ENCODE data around the gene PSENEN.
"Not testable (repeated sequence)": the region's sequence is repeated elsewhere in the genome, so short reads cannot be mapped to it uniquely, and the experiment has no call there.

PSENEN gene

DNA sequence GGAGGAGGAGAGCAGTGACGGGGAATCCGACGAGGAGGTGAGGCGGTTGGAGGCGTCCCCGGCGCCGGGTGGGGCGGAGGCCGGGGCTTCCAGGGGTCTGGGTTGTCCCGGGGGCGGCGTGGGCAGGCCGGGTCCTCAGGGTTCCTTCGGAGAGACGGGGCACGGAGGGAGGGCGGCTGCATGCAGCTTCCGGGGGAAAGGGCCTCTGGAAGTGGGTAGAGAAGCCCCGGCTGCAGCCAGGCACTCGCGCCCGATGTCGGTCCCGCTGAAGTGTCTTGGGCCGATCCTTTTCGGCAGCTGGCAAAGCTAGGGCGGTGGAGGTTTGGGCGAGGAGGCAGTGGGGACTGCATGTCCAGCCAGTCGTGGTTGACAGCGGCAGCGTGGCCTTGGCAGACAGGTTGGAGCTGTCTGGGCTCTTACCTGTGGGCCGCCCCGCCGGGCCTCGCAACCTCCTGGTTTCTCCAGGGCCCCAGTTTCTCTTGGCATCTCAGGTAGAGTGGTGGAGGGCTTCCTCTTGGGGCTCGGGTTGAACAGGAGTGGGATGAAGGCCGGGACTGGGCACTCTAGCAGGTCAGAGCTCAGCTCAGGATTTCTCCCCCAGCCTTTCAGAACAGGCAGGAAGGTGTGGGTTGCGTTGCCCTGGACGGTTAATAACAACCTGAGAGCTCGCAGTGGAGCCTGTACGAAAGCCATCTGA lies 27.0 kb upstream of the PSENEN start:
- peak; percentile 59 for DNase-seq (ENCODE audit: low read depth)

DNA sequence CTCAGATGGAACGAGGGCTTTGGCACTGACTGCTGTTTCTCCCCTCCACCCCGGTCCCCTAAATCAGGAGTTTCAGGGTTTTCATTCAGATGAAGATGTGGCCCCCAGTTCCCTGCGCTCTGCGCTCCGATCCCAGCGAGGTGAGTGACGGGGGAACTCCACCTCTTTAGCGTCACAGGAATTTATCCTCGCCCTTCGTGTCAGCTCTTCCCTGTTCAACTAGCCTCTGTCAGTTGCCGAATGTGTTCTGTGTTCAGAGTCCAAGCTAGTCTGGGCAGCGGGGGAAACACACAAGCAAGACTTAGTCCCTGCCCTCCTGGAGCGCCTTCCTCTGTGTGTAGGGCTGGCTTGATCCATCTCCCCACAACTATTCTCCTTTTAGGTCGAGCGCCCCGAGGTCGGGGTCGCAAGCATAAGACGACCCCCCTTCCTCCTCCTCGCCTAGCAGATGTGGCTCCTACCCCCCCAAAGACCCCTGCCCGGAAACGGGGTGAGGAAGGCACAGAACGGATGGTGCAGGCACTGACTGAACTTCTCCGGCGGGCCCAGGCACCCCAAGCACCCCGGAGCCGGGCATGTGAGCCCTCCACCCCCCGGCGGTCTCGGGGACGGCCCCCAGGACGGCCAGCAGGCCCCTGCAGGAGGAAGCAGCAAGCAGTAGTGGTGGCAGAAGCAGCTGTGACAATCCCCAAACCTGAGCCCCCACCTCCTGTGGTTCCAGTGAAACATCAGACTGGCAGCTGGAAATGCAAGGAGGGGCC lies 25.9 kb upstream of the PSENEN start:
- no peak for DNase-seq (ENCODE audit: low read depth)

GRCh38 chr19:35720163-35720524 lies 25.3 kb upstream of the PSENEN start:
- no peak for DNase-seq (ENCODE audit: low read depth)

GRCh38 chr19:35720648-35721047 lies 24.8 kb upstream of the PSENEN start:
- DNase-seq (ENCODE audit: low read depth): no peak

- DNase-seq (ENCODE audit: low read depth): no peak
These were observed 24.1 kb upstream of the PSENEN start for GRCh38 chr19:35721374-35721773.

DNA sequence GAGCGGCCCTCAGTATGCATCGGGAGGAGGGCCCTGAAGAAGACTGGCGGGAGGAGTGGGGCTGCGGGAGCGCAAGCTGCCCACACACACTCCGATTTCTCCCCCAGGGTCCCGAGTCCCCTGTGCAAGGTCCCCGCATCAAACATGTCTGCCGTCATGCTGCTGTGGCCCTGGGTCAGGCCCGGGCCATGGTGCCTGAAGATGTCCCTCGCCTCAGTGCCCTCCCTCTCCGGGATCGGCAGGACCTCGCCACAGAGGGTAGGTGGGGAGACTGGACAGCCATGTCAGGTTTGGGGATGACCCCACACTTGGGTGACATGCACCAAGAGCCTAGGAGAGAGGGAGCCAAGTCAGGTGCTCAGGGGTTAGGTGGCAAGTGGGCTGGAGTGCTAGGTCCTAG lies 23.0 kb upstream of the PSENEN start:
- no peak for DNase-seq (ENCODE audit: low read depth)

DNA sequence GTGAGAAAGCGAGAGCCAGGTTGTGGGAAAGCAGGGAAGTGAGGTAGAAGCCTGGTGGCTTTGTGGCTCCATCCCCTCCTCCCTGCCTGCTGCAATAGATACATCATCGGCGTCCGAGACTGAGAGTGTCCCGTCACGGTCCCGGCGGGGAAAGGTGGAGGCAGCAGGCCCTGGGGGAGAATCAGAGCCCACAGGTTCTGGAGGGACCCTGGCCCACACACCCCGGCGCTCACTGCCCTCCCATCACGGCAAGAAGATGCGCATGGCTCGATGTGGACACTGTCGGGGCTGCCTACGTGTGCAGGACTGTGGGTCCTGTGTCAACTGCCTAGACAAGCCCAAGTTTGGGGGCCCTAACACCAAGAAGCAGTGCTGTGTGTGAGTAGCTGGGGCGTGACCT lies 22.6 kb upstream of the PSENEN start:
- DNase-seq (ENCODE audit: low read depth): no peak

DNA sequence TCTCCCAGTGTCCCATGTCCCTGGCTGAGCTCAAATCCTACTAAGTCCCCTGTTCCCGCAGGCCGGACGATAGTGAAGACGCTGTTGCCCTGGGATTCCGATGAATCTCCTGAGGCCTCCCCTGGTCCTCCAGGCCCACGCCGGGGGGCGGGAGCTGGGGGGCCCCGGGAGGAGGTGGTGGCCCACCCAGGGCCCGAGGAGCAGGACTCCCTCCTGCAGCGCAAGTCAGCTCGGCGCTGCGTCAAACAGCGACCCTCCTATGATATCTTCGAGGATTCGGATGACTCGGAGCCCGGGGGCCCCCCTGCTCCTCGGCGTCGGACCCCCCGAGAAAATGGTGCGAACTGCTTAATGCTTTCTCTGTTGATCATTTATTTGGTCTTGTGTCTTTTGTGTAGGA lies 21.8 kb upstream of the PSENEN start:
- DNase-seq (ENCODE audit: low read depth): no peak

GRCh38 chr19:35724132-35724531 lies 21.3 kb upstream of the PSENEN start:
- not testable (repeated sequence) for DNase-seq (ENCODE audit: low read depth)

GRCh38 chr19:35724560-35724959 lies 20.9 kb upstream of the PSENEN start:
- no peak for DNase-seq (ENCODE audit: low read depth)

DNA sequence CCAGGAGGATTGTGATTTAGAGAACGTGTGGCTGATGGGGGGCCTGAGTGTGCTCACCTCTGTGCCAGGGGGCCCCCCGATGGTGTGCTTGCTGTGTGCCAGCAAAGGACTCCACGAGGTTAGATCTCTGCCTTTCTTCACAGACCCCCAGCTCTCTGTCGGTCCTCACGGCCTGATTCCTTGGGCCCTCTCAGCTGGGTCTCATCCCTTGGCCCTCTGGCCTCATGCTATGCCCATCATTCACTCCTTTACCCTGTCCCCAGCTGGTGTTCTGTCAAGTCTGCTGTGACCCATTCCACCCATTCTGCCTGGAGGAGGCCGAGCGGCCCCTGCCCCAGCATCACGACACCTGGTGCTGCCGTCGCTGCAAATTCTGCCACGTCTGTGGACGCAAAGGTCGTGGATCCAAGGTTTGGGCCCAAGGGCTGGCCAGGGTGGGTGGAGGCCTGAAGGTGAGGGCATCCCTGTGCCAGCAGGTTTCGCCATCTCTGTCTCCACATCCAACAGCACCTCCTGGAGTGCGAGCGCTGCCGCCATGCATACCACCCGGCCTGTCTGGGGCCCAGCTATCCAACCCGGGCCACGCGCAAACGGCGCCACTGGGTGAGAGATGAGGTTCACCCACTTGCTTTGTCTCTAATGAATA lies 20.1 kb upstream of the PSENEN start:
- DNase-seq (ENCODE audit: low read depth): no peak

DNA sequence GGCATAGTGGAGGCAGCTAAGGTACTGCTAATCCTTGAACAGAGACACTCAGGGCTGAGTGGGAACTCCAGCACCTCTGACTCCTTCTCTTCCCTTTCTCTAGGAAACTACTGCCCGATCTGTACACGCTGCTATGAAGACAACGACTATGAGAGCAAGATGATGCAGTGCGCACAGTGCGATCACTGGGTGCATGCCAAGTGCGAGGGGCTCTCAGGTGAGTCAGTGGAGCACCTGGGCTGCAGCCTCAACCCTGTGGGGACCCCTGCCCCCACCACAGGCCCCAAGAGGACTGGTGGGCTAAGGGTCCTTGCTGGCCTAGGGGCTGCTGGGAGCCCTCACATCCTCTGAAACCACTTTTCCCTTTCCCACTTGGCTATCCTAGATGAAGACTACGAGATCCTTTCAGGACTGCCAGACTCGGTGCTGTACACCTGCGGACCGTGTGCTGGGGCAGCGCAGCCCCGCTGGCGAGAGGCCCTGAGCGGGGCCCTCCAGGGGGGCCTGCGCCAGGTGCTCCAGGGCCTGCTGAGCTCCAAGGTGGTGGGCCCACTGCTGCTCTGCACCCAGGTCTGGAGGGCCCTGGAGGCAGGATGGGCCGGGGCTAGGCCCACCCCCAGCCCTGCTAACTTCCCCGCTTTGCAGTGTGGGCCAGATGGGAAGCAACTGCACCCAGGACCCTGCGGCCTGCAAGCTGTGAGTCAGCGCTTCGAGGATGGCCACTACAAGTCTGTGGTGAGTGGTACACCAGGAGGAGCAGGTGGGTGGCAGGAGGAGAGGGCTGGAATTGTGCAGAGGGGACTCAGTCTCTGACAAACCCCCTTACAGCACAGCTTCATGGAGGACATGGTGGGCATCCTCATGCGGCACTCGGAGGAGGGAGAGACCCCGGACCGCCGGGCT lies 18.1 kb upstream of the PSENEN start:
- DNase-seq (ENCODE audit: low read depth): no peak

GRCh38 chr19:35727956-35728706 lies 17.3 kb upstream of the PSENEN start:
- no peak for DNase-seq (ENCODE audit: low read depth)

DNA sequence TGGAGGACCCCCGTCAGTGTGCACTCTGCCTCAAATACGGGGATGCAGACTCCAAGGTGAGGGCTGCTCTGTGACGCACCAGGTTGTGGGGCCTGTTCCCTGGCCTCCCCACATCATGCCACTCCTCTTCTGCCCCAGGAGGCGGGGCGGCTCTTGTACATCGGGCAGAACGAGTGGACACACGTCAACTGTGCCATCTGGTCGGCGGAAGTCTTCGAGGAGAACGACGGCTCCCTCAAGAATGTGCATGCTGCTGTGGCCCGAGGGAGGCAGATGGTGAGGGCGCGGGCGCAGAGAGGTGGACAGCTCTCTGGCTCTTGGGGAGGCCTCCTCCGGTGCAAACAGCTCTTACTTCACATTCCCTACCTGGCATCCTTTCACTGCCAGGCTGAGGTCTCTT lies 16.4 kb upstream of the PSENEN start:
- DNase-seq (ENCODE audit: low read depth): no peak

DNA sequence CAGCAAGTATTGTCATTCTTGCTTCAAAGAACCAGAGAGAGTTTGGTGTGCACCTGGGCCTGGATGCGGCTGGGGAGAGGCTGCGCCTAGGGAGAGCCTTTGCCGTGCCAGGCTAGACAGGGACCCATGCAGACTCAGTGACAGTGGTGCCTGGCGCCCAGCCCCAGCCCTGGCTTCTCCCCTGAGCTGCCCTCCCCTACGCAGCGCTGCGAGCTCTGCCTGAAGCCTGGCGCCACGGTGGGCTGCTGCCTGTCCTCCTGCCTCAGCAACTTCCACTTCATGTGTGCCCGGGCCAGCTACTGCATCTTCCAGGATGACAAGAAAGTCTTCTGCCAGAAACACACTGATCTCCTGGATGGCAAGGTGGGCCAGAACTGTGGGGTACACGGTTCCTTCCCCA lies 15.7 kb upstream of the PSENEN start:
- DNase-seq (ENCODE audit: low read depth): no peak

DNA sequence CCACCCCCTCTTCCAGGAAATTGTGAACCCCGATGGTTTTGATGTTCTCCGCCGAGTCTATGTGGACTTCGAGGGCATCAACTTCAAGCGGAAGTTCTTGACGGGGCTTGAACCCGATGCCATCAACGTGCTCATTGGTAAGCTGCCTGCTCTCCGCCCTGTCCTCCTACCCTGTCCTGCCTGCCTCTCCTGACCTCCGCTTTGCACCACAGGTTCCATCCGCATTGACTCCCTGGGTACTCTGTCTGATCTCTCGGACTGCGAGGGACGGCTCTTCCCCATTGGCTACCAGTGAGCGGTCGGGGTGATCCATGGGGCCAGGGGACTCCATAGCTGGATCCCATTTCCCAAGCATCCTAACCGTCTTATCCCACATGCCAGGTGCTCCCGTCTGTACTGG lies 15.1 kb upstream of the PSENEN start:
- no peak for DNase-seq (ENCODE audit: low read depth)

DNA sequence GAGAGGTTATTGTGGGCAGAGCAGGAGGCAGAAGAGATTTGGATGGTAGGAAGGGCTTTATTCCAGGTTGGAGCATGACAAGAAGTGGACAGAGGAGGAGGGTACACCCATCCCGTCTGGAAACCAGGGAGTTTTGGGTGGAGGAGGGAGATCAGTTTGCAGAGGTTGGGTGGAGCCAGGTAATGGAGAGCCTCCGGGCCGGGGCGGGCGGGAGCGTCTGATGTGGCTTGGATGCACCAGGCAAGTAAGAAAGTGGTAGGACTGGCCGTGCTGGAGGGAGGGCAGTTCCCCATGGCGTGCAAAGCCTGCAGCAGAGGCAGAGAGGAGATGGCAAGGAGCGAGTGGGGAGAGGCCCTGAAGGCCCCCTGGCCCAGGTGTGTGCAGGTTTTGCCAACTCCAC lies 14.1 kb upstream of the PSENEN start:
- DNase-seq (ENCODE audit: low read depth): no peak

GRCh38 chr19:35731779-35732405 lies 13.6 kb upstream of the PSENEN start:
- DNase-seq (ENCODE audit: low read depth): no peak

- no peak for DNase-seq (ENCODE audit: low read depth)
These were observed 12.8 kb upstream of the PSENEN start for GRCh38 chr19:35732540-35733179.
